NCI-H345 treated with DMSO at 0.1 percent for 48 hours (cell line): Measurements from ENCODE around the gene HPD.

ENCODE experiments used
- DNase-seq: peaks from one replicate; lab custom pipeline; 2025; ENCODE audit not compliant: unreplicated experiment; lab: John Stamatoyannopoulos, UW

The HPD gene

GRCh38 chr12:121829250-121829918 lies 29.3 kb downstream of the HPD start:
- DNase-seq, result no peak

GRCh38 chr12:121828826-121829225 lies 29.8 kb downstream of the HPD start:
- no peak for DNase-seq

- no peak for DNase-seq
Measured at GRCh38 chr12:121828306-121828705, 30.4 kb downstream of the HPD start.

- DNase-seq, result no peak
Measured at GRCh38 chr12:121827351-121828099, 31.1 kb downstream of the HPD start.

GRCh38 chr12:121826318-121827150 lies 32.1 kb downstream of the HPD start:
- no peak for DNase-seq

GRCh38 chr12:121825041-121825523 lies 33.6 kb downstream of the HPD start:
- no peak for DNase-seq

GRCh38 chr12:121823727-121824115 lies 34.9 kb downstream of the HPD start:
- DNase-seq, result no peak

GRCh38 chr12:121823101-121823726 lies 35.4 kb downstream of the HPD start:
- no peak for DNase-seq

GRCh38 chr12:121822393-121823100 lies 36.1 kb downstream of the HPD start:
- no peak for DNase-seq

GRCh38 chr12:121820056-121820455 lies 38.6 kb downstream of the HPD start:
- DNase-seq, result no peak

GRCh38 chr12:121819212-121819949 lies 39.3 kb downstream of the HPD start:
- DNase-seq, result no peak

GRCh38 chr12:121817648-121818043 lies 41.0 kb downstream of the HPD start:
- DNase-seq, result no peak

- DNase-seq, result no peak
Measured at GRCh38 chr12:121816925-121817647, 41.6 kb downstream of the HPD start.

- no peak for DNase-seq
Measured at GRCh38 chr12:121815263-121815662, 43.4 kb downstream of the HPD start.

- DNase-seq, result no peak
Measured at GRCh38 chr12:121814429-121815119, 44.1 kb downstream of the HPD start.

- no peak for DNase-seq
Measured at GRCh38 chr12:121813951-121814350, 44.7 kb downstream of the HPD start.

- no peak for DNase-seq
Measured at GRCh38 chr12:121812921-121813896, 45.5 kb downstream of the HPD start.
